Natural killer cell (primary cell): ENCODE data around the gene DSC2. TPM values are rescaled to one million over a fixed set of nuclear protein-coding genes. Genes with fewer than 3 reads are reported as not detected.

ENCODE experiments used
- ATAC-seq, 3 donors: fragments of 150-1000 bp in 2 of 3; fragments of 200-7000 bp in 1 of 3; cut with Tn5 transposase; 1 replicate in 1 of 3; 2 replicates in 2 of 3; pipeline ENCODE4 v1.10.0; 2021; ENCODE audit warnings: mild to moderate bottlenecking in 2 of 3, moderate library complexity in 2 of 3
- DNase-seq, 2 donors: peaks; one replicate each; pipeline versions ENCODE4 v3.0.0 to v3.0.0-alpha.2; 2013 to 2021; ENCODE audit warnings: mixed read lengths in 1 of 2
- H3K27ac ChIP-seq: one replicate; pipeline ENCODE4 v1.5.1; 2013; ENCODE audit warnings: mild to moderate bottlenecking, low read length
- H3K27me3 ChIP-seq: one replicate; pipeline ENCODE4 v1.6.1; 2013; ENCODE audit warnings: low read length; ENCODE audit not compliant: control insufficient read depth, insufficient read depth
- H3K36me3 ChIP-seq: one replicate; pipeline ENCODE4 v1.6.1; 2013; ENCODE audit warnings: low read length; ENCODE audit not compliant: control insufficient read depth, insufficient read depth
- H3K4me1 ChIP-seq: one replicate; pipeline ENCODE4 v1.6.1; 2013; ENCODE audit warnings: low read length; ENCODE audit not compliant: control insufficient read depth, insufficient read depth
- H3K4me3 ChIP-seq: one replicate; pipeline ENCODE4 v1.5.1; 2013; ENCODE audit warnings: low read length
- H3K9me3 ChIP-seq: one replicate; pipeline ENCODE4 v1.6.1; 2013; ENCODE audit warnings: low read length; ENCODE audit not compliant: control insufficient read depth, insufficient read depth
- H3K27ac Mint-ChIP-seq, 2 donors: one replicate each; pipeline ENCODE4 v1.8.0; 2022; ENCODE audit warnings: mild to moderate bottlenecking in 2 of 2, mixed read lengths in 2 of 2, moderate library complexity in 1 of 2
- H3K27me3 Mint-ChIP-seq, 2 donors: one replicate each; pipeline ENCODE4 v1.8.0; 2022; ENCODE audit warnings: low read depth in 2 of 2, mixed read lengths in 2 of 2
- H3K36me3 Mint-ChIP-seq: one replicate; pipeline ENCODE4 v1.8.0; 2022; ENCODE audit warnings: mixed read lengths
- H3K4me1 Mint-ChIP-seq, 2 donors: one replicate each; pipeline ENCODE4 v1.8.0; 2022; ENCODE audit warnings: mixed read lengths in 2 of 2
- H3K4me3 Mint-ChIP-seq: one replicate; pipeline ENCODE4 v1.8.0; 2022; ENCODE audit warnings: mild to moderate bottlenecking, moderate library complexity, mixed read lengths
- H3K9me3 Mint-ChIP-seq, 2 donors: one replicate each; pipeline ENCODE4 v1.8.0; 2022; ENCODE audit warnings: mixed read lengths in 2 of 2
- CTCF ChIP-seq: fragments of 200-600 bp; IDR thresholded peaks from one replicate; pipeline ENCODE4 v1.8.0; 2022; ENCODE audit warnings: antibody characterized with exemption
- WGBS: methylation state at CpG from one replicate; pipeline ENCODE4 v1.1.7; 2013; ENCODE audit warnings: missing lambda C conversion rate; ENCODE audit not compliant: insufficient coverage; 5-methylcytosine and 5-hydroxymethylcytosine counted together
- intact Hi-C: fragments of 100-400 bp; cut with micrococcal nuclease; formaldehyde crosslinking; loops from one replicate; pipeline ENCODE4 v1.14.2; 2022
- total RNA-seq, 4 donors: library from RNA; stranded (reverse); fragments of 120-200 nt in 1 of 4; gene quantifications; one replicate each; pipeline versions ENCODE4 v1.2.3 to v1.2.4, GENCODE V29; 2013 to 2022

DSC2 gene
- total RNA-seq, 3 donors from 2014 or later (not counting 1 experiment from before 2014, with no cell fraction given): 0.32 to 0.40 TPM; not detected in 1

GRCh38 chr18:31143025-31143424 lies 40.8 kb upstream of the DSC2 start:
- no peak for TF ChIP-seq CTCF

DNA sequence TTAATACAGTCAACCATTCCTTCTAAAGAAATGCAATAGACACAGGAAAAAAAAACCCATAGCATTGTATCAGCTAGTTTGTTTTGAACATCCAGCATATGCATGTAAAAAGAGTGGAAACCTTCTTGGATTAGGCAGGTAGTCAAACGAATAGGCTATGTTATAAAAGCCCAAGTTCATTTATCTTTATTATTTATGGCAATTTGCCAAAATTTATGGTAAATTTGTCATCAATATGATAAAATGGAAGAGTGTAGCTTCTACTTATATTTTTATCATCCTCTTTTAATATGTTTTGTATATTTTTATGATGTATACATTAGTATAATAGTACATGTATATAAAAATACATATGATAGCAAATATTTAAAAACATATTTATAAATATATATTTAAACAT lies 36.5 kb upstream of the DSC2 start:
- no peak overlapping the region for H3K4me3 ChIP-seq
- intact Hi-C loops: no loop called here
- WGBS: 80% methylated on average over 1 of the region's 1 CpG
- H3K27ac Mint-ChIP-seq: no peak overlapping the region
- TF ChIP-seq CTCF: no peak
- H3K9me3 Mint-ChIP-seq: peaks cover 0 to 6% of the 10 kb centered on the region in 2 donors
- ATAC-seq (no peak), DNase-seq (no peak)
- no peak overlapping the region for H3K4me3 Mint-ChIP-seq
- no peaks in the 10 kb centered on the region for H3K27me3 Mint-ChIP-seq
- H3K27ac ChIP-seq: no peak overlapping the region
- H3K4me1 Mint-ChIP-seq: no peaks in the 10 kb centered on the region
- H3K27me3 ChIP-seq: no peaks in the 10 kb centered on the region
- peaks cover 2% of the 10 kb centered on the region for H3K9me3 ChIP-seq
- H3K36me3 Mint-ChIP-seq: no peaks in the 10 kb centered on the region
- no peaks in the 10 kb centered on the region for H3K36me3 ChIP-seq
- no peaks in the 10 kb centered on the region for H3K4me1 ChIP-seq

More at GRCh38 chr18:31143025-31143424, 40.8 kb upstream of the DSC2 start:
- ATAC-seq (no peak), DNase-seq (no peak)
- Histone ChIP-seq H3K4me3 (no peak overlapping the region), H3K27ac (no peak overlapping the region), H3K4me1 (no peaks in the 10 kb centered on the region), H3K27me3 (no peaks in the 10 kb centered on the region), H3K36me3 (no peaks in the 10 kb centered on the region), H3K9me3 (peaks cover 2% of the 10 kb centered on the region)
- Mint-ChIP-seq H3K27me3 (no peaks in the 10 kb centered on the region), H3K4me3 (no peak overlapping the region), H3K9me3 (peaks cover 3 to 4% of the 10 kb centered on the region in 2 donors), H3K36me3 (no peaks in the 10 kb centered on the region), H3K27ac (no peak overlapping the region), H3K4me1 (no peaks in the 10 kb centered on the region)
- 100% methylated on average over 1 of the region's 3 CpGs for WGBS
- intact Hi-C loops: no loop called here

- no peaks in the 10 kb centered on the region for H3K27me3 ChIP-seq
- intact Hi-C loops: no loop called here
- H3K4me1 ChIP-seq: no peaks in the 10 kb centered on the region
- H3K4me3 ChIP-seq: no peak overlapping the region
- 82% methylated on average over 4 of the region's 4 CpGs for WGBS
- no peak for ATAC-seq
- Mint-ChIP-seq H3K9me3 (peaks cover 0 to 6% of the 10 kb centered on the region in 2 donors), H3K36me3 (no peaks in the 10 kb centered on the region), H3K4me3 (no peak overlapping the region), H3K27ac (no peak overlapping the region), H3K4me1 (no peaks in the 10 kb centered on the region), H3K27me3 (no peaks in the 10 kb centered on the region)
- no peaks in the 10 kb centered on the region for H3K36me3 ChIP-seq
- no peak for DNase-seq
- no peak overlapping the region for H3K27ac ChIP-seq
- no peak for TF ChIP-seq CTCF
- H3K9me3 ChIP-seq: peaks cover 2% of the 10 kb centered on the region
These were observed 32.8 kb upstream of the DSC2 start for GRCh38 chr18:31134988-31135529.
